Measurements from ENCODE around the gene SLC4A9.
A peak's percentile ranks its signal among the peaks of the same experiment; 100 is the strongest.
"Not testable (repeated sequence)": the region's sequence is repeated elsewhere in the genome, so short reads cannot be mapped to it uniquely, and the experiment has no call there.

Gene SLC4A9

DNA sequence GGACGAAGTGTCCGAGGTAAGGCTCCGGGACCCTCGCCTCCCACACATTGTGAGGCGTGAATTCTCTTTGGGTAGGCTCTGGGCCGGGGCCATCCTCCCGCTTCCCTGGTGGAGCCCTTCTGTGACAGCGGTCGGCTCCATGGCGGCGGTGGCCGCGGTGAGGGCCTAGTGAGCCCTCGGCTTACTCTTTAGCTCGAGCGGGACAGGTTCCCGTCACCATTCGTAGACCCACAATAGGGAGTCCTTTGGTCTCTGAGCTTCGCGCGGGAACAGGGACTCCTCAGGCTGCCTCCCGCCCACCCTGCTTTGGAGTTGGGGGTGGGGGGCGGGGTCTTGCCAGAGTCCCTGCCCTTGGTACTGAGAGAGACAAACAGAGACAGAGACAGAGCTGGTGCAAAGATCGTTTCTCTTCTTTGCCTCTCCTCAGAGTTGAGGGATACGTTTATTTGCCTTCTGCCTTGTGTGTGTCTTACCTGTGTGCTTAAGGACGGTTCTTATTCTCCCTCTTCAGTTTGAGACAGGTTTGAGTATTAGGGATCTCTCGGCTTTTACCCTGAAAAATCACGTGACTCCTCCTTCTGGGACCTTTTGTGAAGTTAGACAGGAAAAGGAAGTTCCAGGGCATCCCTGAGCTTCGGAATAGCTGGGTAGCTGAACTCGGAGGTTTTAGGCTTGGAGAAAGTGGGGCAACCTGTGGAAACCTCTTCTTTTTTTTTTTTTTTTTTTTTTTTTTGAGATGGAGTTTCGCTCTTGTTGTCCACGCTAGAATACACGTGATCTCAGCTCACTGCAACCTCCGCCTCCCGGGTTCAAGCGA lies 42.5 kb downstream of the SLC4A9 start:
- DNase-seq = peak; percentile 72

GRCh38 chr5:140403613-140404012 lies 43.6 kb downstream of the SLC4A9 start:
- no peak for DNase-seq

GRCh38 chr5:140408750-140409241 lies 48.8 kb downstream of the SLC4A9 start:
- DNase-seq = no peak

DNA sequence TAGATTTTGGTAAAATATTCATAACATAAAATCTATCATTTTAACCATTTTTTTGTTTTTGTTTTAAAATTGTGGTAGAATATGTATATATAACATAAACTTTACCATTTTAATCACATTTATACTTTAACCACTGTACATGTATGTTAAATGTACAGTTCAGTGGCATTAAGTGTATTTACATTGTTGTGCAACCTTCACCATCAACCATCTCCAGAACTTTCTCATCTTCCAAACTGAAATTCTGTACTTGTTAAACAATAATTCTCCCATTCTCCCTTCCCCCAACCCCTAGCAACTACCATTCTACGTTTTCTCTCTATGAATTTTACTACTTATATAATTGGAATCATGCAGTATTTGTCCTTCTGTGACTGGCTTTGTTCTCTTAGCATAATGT lies 53.2 kb downstream of the SLC4A9 start:
- DNase-seq = no peak

DNA sequence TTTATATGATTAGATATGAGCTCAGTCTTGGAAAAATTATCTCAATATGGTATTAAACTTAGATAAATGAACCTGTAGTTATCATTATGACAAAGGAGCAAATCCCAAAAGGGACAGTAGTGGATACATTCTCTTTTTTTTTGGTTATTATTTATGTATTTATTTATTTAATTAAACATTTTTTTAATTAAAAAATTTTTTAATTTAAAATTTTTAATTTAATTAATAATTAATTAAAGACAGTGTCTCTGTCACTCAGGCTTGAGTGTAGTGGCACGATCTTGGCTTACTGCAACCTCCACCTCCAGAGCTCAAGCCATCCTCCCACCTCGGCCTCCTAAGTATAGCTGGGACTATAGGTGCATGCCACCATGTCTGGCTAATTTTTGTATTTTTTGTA lies 57.2 kb downstream of the SLC4A9 start:
- no peak for DNase-seq

DNA sequence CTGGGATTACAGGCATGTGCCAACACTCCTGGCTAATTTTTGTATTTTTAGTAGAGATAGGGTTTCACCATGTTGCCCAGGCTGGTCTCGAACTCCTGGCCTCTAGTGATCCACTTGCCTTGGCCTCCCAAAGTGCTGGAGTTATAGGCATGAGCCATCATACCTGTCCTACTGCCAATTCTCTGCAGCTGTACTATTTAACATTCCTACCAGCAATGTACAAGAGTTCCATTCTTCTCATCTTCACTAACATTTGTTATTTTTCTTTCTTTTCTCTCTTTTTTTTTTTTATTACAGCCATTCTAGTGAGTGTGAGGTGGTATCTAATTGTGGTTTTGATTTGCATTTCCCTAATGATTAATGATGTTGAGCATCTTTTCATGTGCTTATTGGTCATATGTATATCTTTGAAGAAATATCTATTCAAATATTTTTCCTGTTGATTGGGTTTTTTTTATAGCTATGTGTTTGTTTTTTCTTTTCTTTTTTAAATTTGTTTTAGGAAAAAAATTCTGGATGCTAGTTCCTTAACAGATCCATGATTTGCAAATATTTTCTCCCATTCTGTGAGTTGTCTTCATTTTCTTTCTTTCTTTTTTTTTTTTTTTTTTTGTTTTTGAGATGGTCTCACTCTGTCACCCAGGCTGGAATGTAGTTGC lies 59.0 kb downstream of the SLC4A9 start:
- no peak for DNase-seq

GRCh38 chr5:140420226-140420570 lies 60.2 kb downstream of the SLC4A9 start:
- no peak for DNase-seq

DNA sequence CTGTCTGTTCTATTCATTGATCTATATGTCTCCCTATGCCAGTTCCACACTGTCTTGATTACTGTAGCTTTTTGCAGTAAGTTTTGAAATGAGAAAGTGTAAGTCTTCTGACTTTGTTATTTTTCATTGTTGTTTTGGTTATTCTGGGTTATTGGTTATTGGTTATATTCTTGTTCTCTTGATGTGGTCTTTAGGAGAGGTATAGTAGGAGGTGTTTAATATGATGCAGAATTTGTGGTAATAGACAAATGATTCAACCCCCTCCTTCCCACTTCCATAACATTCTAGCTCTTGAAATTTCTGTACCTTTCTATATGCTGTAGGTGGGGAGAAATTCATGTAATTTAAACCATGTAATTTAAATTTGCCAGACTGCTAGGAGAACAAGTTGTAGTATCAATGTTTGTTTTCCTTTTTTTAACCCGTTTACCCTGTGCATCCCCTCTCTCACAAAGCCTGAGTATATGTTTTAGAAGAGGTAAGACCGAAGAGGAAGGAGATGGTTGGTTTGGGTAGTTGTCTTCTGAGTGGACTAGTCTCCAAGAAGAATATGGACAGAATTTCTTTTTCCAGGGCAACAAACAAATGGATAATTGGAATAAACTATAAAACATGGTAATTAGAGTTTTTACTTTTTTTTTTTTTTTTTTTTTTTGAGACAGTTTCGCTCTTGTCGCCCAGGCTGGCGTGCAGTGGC lies 60.8 kb downstream of the SLC4A9 start:
- no peak for DNase-seq

DNA sequence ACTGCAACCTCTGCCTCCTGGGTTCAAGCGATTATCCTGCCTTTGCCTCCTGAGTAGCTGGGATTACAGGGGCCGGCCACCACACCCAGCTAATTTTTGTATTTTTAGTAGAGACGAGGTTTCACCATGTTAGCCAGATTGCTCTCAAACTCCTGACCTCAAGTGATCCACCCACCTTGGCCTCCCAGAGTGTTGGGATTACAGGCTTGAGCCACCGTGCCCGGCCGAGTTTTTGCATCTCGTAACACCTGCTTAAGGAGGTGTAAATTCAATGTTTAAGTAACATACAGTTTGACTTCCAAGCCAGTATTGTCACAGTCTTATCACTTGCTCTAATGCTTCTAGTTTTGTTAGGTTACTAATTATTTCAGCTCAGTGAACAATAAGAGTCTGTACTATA lies 61.4 kb downstream of the SLC4A9 start:
- not testable (repeated sequence) for DNase-seq

- DNase-seq = no peak
Observed at GRCh38 chr5:140423609-140424008, 63.6 kb downstream of the SLC4A9 start.

GRCh38 chr5:140424135-140424534 lies 64.1 kb downstream of the SLC4A9 start:
- no peak for DNase-seq

Measured in NCI-H82 (cell line).